Thymus (tissue), 11 donors: ENCODE measurements around the gene IPMK. TPM values are rescaled to one million over a fixed set of nuclear protein-coding genes. Genes with fewer than 3 reads are reported as not detected.

Source experiments
- DNase-seq, 9 donors: peaks; one replicate each; pipeline ENCODE4 v3.0.0-alpha.2; 2013; ENCODE audit warnings: low spot score in 9 of 9, low read depth in 6 of 9, missing footprints in 1 of 9
- H3K27ac ChIP-seq, 2 donors: one replicate each; pipeline ENCODE4 v1.5.1; 2013; ENCODE audit warnings: control low read depth in 1 of 2, low read depth in 1 of 2, low read length in 1 of 2, mild to moderate bottlenecking in 1 of 2, moderate library complexity in 1 of 2
- H3K27me3 ChIP-seq, 2 donors: one replicate each; pipeline ENCODE4 v1.5.1; 2013; ENCODE audit warnings: low read length in 1 of 2; ENCODE audit not compliant: control insufficient read depth in 2 of 2, insufficient read depth in 1 of 2
- H3K36me3 ChIP-seq, 2 donors: one replicate each; pipeline ENCODE4 v1.5.1; 2013; ENCODE audit warnings: low read length in 1 of 2, mild to moderate bottlenecking in 1 of 2, moderate library complexity in 1 of 2; ENCODE audit not compliant: control insufficient read depth in 2 of 2, insufficient read depth in 2 of 2
- H3K4me1 ChIP-seq, 2 donors: one replicate each; pipeline ENCODE4 v1.5.1; 2013; ENCODE audit warnings: low read length in 2 of 2; ENCODE audit not compliant: control insufficient read depth in 2 of 2, insufficient read depth in 2 of 2
- H3K4me3 ChIP-seq, 2 donors: one replicate each; pipeline ENCODE4 v1.5.1; 2013; ENCODE audit warnings: low read length in 2 of 2, control low read depth in 1 of 2, mild to moderate bottlenecking in 1 of 2
- H3K9me3 ChIP-seq, 2 donors: one replicate each; pipeline ENCODE4 v1.5.1; 2013; ENCODE audit warnings: low read length in 1 of 2, mild to moderate bottlenecking in 1 of 2; ENCODE audit not compliant: control insufficient read depth in 2 of 2, insufficient read depth in 1 of 2
- WGBS: extraction: QIAGEN DNeasy Blood & Tissue Kit; methylation state at CpG from one replicate; pipeline ENCODE4 v1.1.7; 2013; 5-methylcytosine and 5-hydroxymethylcytosine counted together
- polyA plus RNA-seq: library from polyadenylated mRNA; stranded (reverse); fragments of 200-250 nt; gene quantifications from one replicate; pipeline ENCODE4 v1.2.3, GENCODE V29; 2013
- total RNA-seq: library from RNA; stranded (reverse); fragments of 120-200 nt; gene quantifications from one replicate; pipeline ENCODE4 v1.2.4, GENCODE V29; 2013
- donor health status: healthy.

The IPMK gene
- total and polyA plus RNA-seq, 2 donors = 4.5 to 5.2 TPM

- no peak overlapping the region for H3K27ac ChIP-seq
- DNase-seq = no peak
- H3K4me3 ChIP-seq = no peak overlapping the region
- no peaks in the 10 kb centered on the region for H3K4me1 ChIP-seq
- WGBS = 97% methylated on average over 4 of the region's 4 CpGs
- H3K9me3 ChIP-seq = no peaks in the 10 kb centered on the region
- peaks cover 0 to 5% of the 10 kb centered on the region in 2 donors for H3K36me3 ChIP-seq
- no peaks in the 10 kb centered on the region for H3K27me3 ChIP-seq
Measured at GRCh38 chr10:58217612-58218011, 50.1 kb downstream of the IPMK start.

GRCh38 chr10:58212622-58213021, 55.1 kb downstream of the IPMK start:
- WGBS = 78% methylated on average over 3 of the region's 3 CpGs

GRCh38 chr10:58210160-58210559, 57.5 kb downstream of the IPMK start:
- H3K27me3 ChIP-seq = no peaks in the 10 kb centered on the region
- H3K4me1 ChIP-seq = no peaks in the 10 kb centered on the region
- DNase-seq = no peak
- H3K4me3 ChIP-seq = no peak overlapping the region
- peaks cover 0 to 7% of the 10 kb centered on the region in 2 donors for H3K36me3 ChIP-seq
- H3K9me3 ChIP-seq = no peaks in the 10 kb centered on the region
- no peak overlapping the region for H3K27ac ChIP-seq
- 97% methylated on average over 6 of the region's 6 CpGs for WGBS

More at GRCh38 chr10:58212622-58213021, 55.1 kb downstream of the IPMK start:
- Histone ChIP-seq H3K27ac (no peak overlapping the region), H3K36me3 (peaks cover 0 to 12% of the 10 kb centered on the region in 2 donors), H3K9me3 (no peaks in the 10 kb centered on the region), H3K4me3 (no peak overlapping the region), H3K4me1 (no peaks in the 10 kb centered on the region), H3K27me3 (no peaks in the 10 kb centered on the region)
- DNase-seq = peak in 2 of 9 donors; percentile 4 to 37

GRCh38 chr10:58209669-58210068, 58.0 kb downstream of the IPMK start:
- no peak for DNase-seq
- Histone ChIP-seq H3K9me3 (no peaks in the 10 kb centered on the region), H3K4me3 (no peak overlapping the region), H3K4me1 (no peaks in the 10 kb centered on the region), H3K27me3 (no peaks in the 10 kb centered on the region), H3K27ac (no peak overlapping the region), H3K36me3 (peaks cover 0 to 7% of the 10 kb centered on the region in 2 donors)
- 98% methylated on average over 3 of the region's 3 CpGs for WGBS

- H3K36me3 ChIP-seq = peaks cover 4 to 12% of the 10 kb centered on the region in 2 donors
Measured at GRCh38 chr10:58206251-58206650, 61.4 kb downstream of the IPMK start.

GRCh38 chr10:58201704-58202103, 66.0 kb downstream of the IPMK start:
- no peak for DNase-seq
- WGBS = 98% methylated on average over 2 of the region's 2 CpGs
- peaks cover 4 to 5% of the 10 kb centered on the region in 2 donors for H3K36me3 ChIP-seq
- no peaks in the 10 kb centered on the region for H3K4me1 ChIP-seq
- H3K27ac ChIP-seq = no peak overlapping the region
- no peaks in the 10 kb centered on the region for H3K9me3 ChIP-seq
- H3K27me3 ChIP-seq = no peaks in the 10 kb centered on the region
- no peak overlapping the region for H3K4me3 ChIP-seq

More at GRCh38 chr10:58206251-58206650, 61.4 kb downstream of the IPMK start:
- no peak for DNase-seq
- no peaks in the 10 kb centered on the region for H3K27me3 ChIP-seq
- no peak overlapping the region for H3K4me3 ChIP-seq
- no peak overlapping the region for H3K27ac ChIP-seq
- H3K9me3 ChIP-seq = no peaks in the 10 kb centered on the region
- H3K4me1 ChIP-seq = no peaks in the 10 kb centered on the region
- WGBS = 100% methylated on average over 1 of the region's 1 CpG

GRCh38 chr10:58189269-58189668, 78.4 kb downstream of the IPMK start:
- no peaks in the 10 kb centered on the region for H3K4me1 ChIP-seq
- no peaks in the 10 kb centered on the region for H3K9me3 ChIP-seq
- no peak overlapping the region for H3K4me3 ChIP-seq
- no peaks in the 10 kb centered on the region for H3K36me3 ChIP-seq
- H3K27ac ChIP-seq = no peak overlapping the region
- WGBS = 79% methylated on average over 3 of the region's 3 CpGs
- no peaks in the 10 kb centered on the region for H3K27me3 ChIP-seq
- DNase-seq = no peak

GRCh38 chr10:58184120-58184670, 83.5 kb downstream of the IPMK start:
- Histone ChIP-seq H3K4me1 (no peaks in the 10 kb centered on the region), H3K27ac (no peak overlapping the region), H3K27me3 (no peaks in the 10 kb centered on the region), H3K36me3 (no peaks in the 10 kb centered on the region), H3K4me3 (no peak overlapping the region), H3K9me3 (no peaks in the 10 kb centered on the region)
- DNase-seq = no peak
- WGBS = 97% methylated on average over 7 of the region's 7 CpGs

GRCh38 chr10:58180666-58181065, 87.0 kb downstream of the IPMK start:
- 89% methylated on average over 6 of the region's 6 CpGs for WGBS
- H3K4me3 ChIP-seq = no peak overlapping the region
- H3K27ac ChIP-seq = no peak overlapping the region
- no peaks in the 10 kb centered on the region for H3K9me3 ChIP-seq
- no peaks in the 10 kb centered on the region for H3K27me3 ChIP-seq
- DNase-seq = no peak
- no peaks in the 10 kb centered on the region for H3K36me3 ChIP-seq
- H3K4me1 ChIP-seq = no peaks in the 10 kb centered on the region
